Osteoblast (primary cell): ENCODE data around the gene ALG5. TPM values are rescaled to one million over a fixed set of nuclear protein-coding genes. Genes with fewer than 3 reads are reported as not detected.

Experiments used
- DNase-seq: peaks from one replicate; pipeline ENCODE4 v3.0.0; 2011; ENCODE audit warnings: low spot score, mixed read lengths; ENCODE audit not compliant: insufficient read length; ENCODE audit errors: missing footprints
- H2AFZ ChIP-seq: 2 replicates; pipeline ENCODE4 v1.6.0; 2011; ENCODE audit warnings: mild to moderate bottlenecking, low read length
- H3K27ac ChIP-seq: 2 replicates; pipeline ENCODE4 v1.5.1; 2011; ENCODE audit warnings: mild to moderate bottlenecking, low read depth, low read length, moderate library complexity
- H3K27me3 ChIP-seq: 2 replicates; pipeline ENCODE4 v1.6.0; 2012; ENCODE audit warnings: mild to moderate bottlenecking, control low read depth, inconsistent platforms, low read length, moderate library complexity; ENCODE audit not compliant: insufficient read depth
- H3K36me3 ChIP-seq: 2 replicates; pipeline ENCODE4 v1.5.1; 2011; ENCODE audit warnings: mild to moderate bottlenecking, low read length, control low read depth, moderate library complexity; ENCODE audit not compliant: insufficient read depth
- H3K4me1 ChIP-seq: 2 replicates; pipeline ENCODE4 v1.5.1; 2011; ENCODE audit warnings: mild to moderate bottlenecking, low read length, control low read depth, moderate library complexity; ENCODE audit not compliant: insufficient read depth
- H3K4me2 ChIP-seq: 2 replicates; pipeline ENCODE4 v1.6.0; 2011; ENCODE audit warnings: mild to moderate bottlenecking, low read length; ENCODE audit not compliant: insufficient read depth
- H3K4me3 ChIP-seq: fragments of 200-600 bp; sonication (generic); 3 replicates; pipeline ENCODE4 v1.5.1; 2012; ENCODE audit warnings: mild to moderate bottlenecking, low read length, inconsistent platforms; ENCODE audit not compliant: insufficient read depth
- H3K79me2 ChIP-seq: 2 replicates; pipeline ENCODE4 v1.6.0; 2012; ENCODE audit warnings: mild to moderate bottlenecking, low read length, control low read depth, inconsistent platforms; ENCODE audit not compliant: insufficient read depth
- H3K9me3 ChIP-seq: 2 replicates; pipeline ENCODE4 v1.5.1; 2011; ENCODE audit warnings: low read depth, low read length, control low read depth
- H4K20me1 ChIP-seq: 2 replicates; pipeline ENCODE4 v1.6.0; 2012; ENCODE audit warnings: mild to moderate bottlenecking, low read length, control low read depth; ENCODE audit not compliant: insufficient read depth
- CTCF ChIP-seq: IDR thresholded peaks from 2 replicates; pipeline ENCODE4 v1.5.1; 2011; ENCODE audit warnings: mild to moderate bottlenecking, low read depth, low read length, moderate library complexity; ENCODE audit errors: extremely low read depth
- total RNA-seq: library from RNA; depleted of rRNA; stranded (reverse); fragments of >200 nt; gene quantifications from 2 replicates; pipeline ENCODE4 v1.2.3, GENCODE V29; 2012

Gene ALG5
- total RNA-seq, 1 donor = 39.4 TPM

- H3K36me3 ChIP-seq = no peaks in the 10 kb centered on the region
- H2AFZ ChIP-seq = no peak overlapping the region
- H3K9me3 ChIP-seq = no peaks in the 10 kb centered on the region
- no peak for TF ChIP-seq CTCF
- peaks cover 47% of the 10 kb centered on the region for H3K79me2 ChIP-seq
- peaks cover 10% of the 10 kb centered on the region for H3K4me1 ChIP-seq
- H4K20me1 ChIP-seq = peaks cover 3% of the 10 kb centered on the region
- no peak overlapping the region for H3K4me2 ChIP-seq
- H3K27me3 ChIP-seq = no peaks in the 10 kb centered on the region
- DNase-seq = no peak
- no peak overlapping the region for H3K27ac ChIP-seq
- H3K4me3 ChIP-seq = no peak overlapping the region
These were observed 84.5 kb downstream of the ALG5 start for GRCh38 chr13:36914648-36915047.

DNA sequence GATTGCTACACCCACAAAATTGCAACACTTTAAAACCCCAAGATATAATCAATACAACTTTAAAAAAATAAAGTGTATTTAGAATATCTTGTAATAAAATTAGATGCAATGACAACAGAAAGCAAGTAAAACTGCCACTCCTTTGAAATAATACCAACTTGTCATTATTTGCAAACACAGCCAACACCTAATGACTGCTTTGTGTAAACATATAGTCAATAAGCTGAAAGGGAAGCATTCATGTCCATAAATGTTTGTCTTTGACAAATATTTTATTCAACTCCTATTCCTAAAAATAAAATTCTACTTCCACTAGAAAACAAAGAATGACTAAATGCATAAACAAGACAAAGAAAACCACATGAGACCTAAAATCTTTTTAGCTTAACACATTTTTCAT is 85.7 kb downstream of the ALG5 start:
- Histone ChIP-seq H2AFZ (no peak overlapping the region), H3K9me3 (no peaks in the 10 kb centered on the region), H3K4me1 (peaks cover 5% of the 10 kb centered on the region), H3K79me2 (peaks cover 50% of the 10 kb centered on the region), H3K27ac (no peak overlapping the region), H4K20me1 (peaks cover 3% of the 10 kb centered on the region), H3K4me2 (no peak overlapping the region), H3K27me3 (no peaks in the 10 kb centered on the region), H3K36me3 (no peaks in the 10 kb centered on the region), H3K4me3 (no peak overlapping the region)
- DNase-seq = no peak
- no peak for TF ChIP-seq CTCF

- Histone ChIP-seq H4K20me1 (peaks cover 3% of the 10 kb centered on the region), H2AFZ (no peak overlapping the region)
- no peak for DNase-seq
These were observed 86.2 kb downstream of the ALG5 start for GRCh38 chr13:36912973-36913372.

DNA sequence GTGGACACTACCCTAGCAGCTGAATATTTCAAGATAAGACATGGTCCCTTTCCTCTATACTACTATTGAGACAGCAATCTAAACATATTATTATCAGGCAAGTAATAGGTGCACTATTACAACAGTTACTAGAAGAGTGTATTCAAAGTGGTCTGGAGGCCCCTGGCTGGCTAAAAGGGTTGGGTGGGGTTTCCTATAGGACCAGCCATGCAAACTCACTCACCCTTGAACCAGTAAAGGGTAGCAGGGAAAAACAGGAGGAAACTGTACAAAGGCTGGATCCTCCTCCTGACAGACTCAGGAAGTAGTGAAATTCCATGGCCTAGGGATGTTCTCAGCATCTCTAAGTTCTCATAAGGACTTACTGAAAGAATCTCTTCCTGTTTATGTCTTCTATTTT is 86.8 kb downstream of the ALG5 start:
- H2AFZ ChIP-seq = peak overlapping the region; percentile 3

More at GRCh38 chr13:36912973-36913372, 86.2 kb downstream of the ALG5 start:
- H3K27ac ChIP-seq = no peak overlapping the region
- peaks cover 48% of the 10 kb centered on the region for H3K79me2 ChIP-seq
- H3K4me1 ChIP-seq = no peaks in the 10 kb centered on the region
- no peak for TF ChIP-seq CTCF
- no peak overlapping the region for H3K4me2 ChIP-seq
- no peak overlapping the region for H3K4me3 ChIP-seq
- H3K9me3 ChIP-seq = no peaks in the 10 kb centered on the region
- H3K27me3 ChIP-seq = no peaks in the 10 kb centered on the region
- no peaks in the 10 kb centered on the region for H3K36me3 ChIP-seq

More for the DNA sequence above, 86.8 kb downstream of the ALG5 start:
- Histone ChIP-seq H3K79me2 (peaks cover 43% of the 10 kb centered on the region), H3K4me3 (no peak overlapping the region), H3K27ac (no peak overlapping the region), H3K9me3 (no peaks in the 10 kb centered on the region), H4K20me1 (peaks cover 3% of the 10 kb centered on the region), H3K27me3 (no peaks in the 10 kb centered on the region), H3K4me1 (no peaks in the 10 kb centered on the region), H3K36me3 (no peaks in the 10 kb centered on the region), H3K4me2 (no peak overlapping the region)
- DNase-seq = no peak
- no peak for TF ChIP-seq CTCF
